SIG-M5 (cell line): ENCODE data around the gene JOSD1.

Source experiments
- DNase-seq: peaks from one replicate; lab custom pipeline; 2025; lab: John Stamatoyannopoulos, UW

Gene JOSD1

GRCh38 chr22:38733329-38733723, 32.6 kb upstream of the JOSD1 start:
- DNase-seq, result no peak

GRCh38 chr22:38732251-38732815, 31.6 kb upstream of the JOSD1 start:
- no peak for DNase-seq

- no peak for DNase-seq
Measured at GRCh38 chr22:38731703-38732161, 31.0 kb upstream of the JOSD1 start.

- no peak for DNase-seq
Measured at GRCh38 chr22:38730411-38730871, 29.7 kb upstream of the JOSD1 start.

- no peak for DNase-seq
Measured at GRCh38 chr22:38729946-38730345, 29.2 kb upstream of the JOSD1 start.

GRCh38 chr22:38728871-38729796, 28.4 kb upstream of the JOSD1 start:
- DNase-seq, result no peak

GRCh38 chr22:38727530-38728451, 27.0 kb upstream of the JOSD1 start:
- no peak for DNase-seq

- DNase-seq, result no peak
Measured at GRCh38 chr22:38727123-38727522, 26.4 kb upstream of the JOSD1 start.

- DNase-seq, result no peak
Measured at GRCh38 chr22:38725900-38726655, 25.3 kb upstream of the JOSD1 start.

- DNase-seq, result no peak
Measured at GRCh38 chr22:38724926-38725571, 24.3 kb upstream of the JOSD1 start.

GRCh38 chr22:38724176-38724575, 23.4 kb upstream of the JOSD1 start:
- DNase-seq, result no peak

- no peak for DNase-seq
Measured at GRCh38 chr22:38721551-38721950, 20.8 kb upstream of the JOSD1 start.

- no peak for DNase-seq
Measured at GRCh38 chr22:38720350-38720749, 19.6 kb upstream of the JOSD1 start.

GRCh38 chr22:38719196-38719595, 18.5 kb upstream of the JOSD1 start:
- no peak for DNase-seq

- no peak for DNase-seq
Measured at GRCh38 chr22:38718414-38718813, 17.7 kb upstream of the JOSD1 start.

GRCh38 chr22:38717244-38717643, 16.5 kb upstream of the JOSD1 start:
- no peak for DNase-seq

GRCh38 chr22:38716826-38717225, 16.1 kb upstream of the JOSD1 start:
- DNase-seq, result no peak

GRCh38 chr22:38716271-38716670, 15.5 kb upstream of the JOSD1 start:
- DNase-seq, result no peak

GRCh38 chr22:38715852-38716251, 15.1 kb upstream of the JOSD1 start:
- DNase-seq, result no peak

- no peak for DNase-seq
Measured at GRCh38 chr22:38715176-38715764, 14.5 kb upstream of the JOSD1 start.

- no peak for DNase-seq
Measured at GRCh38 chr22:38713921-38714320, 13.2 kb upstream of the JOSD1 start.
